Activated T-cell treated with anti-CD3 and anti-CD28 coated beads for 4 hours (primary cell): ENCODE results near the gene DACH1.

ENCODE experiments used
- DNase-seq: peaks from one replicate; pipeline ENCODE4 v3.0.0-alpha.2; 2020

The DACH1 gene

DNA sequence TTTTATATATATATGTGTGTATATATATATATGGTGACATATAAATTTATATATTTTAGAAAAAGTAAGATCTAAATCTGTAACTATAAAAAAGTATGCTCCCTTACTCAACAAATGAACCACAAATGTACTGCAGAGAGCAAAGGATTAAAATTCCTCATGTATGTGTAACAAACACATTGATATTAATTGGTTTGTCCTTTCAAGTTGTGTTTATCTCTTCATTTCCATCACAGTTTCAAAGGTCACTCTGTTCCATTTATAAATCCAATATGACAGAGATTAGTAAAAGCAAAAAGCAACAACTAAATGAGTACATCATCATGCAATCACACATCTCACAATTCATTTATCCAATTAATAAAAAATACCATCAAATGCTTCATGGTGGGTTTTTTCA lies 247.9 kb downstream of the DACH1 start:
- DNase-seq, result no peak

DNA sequence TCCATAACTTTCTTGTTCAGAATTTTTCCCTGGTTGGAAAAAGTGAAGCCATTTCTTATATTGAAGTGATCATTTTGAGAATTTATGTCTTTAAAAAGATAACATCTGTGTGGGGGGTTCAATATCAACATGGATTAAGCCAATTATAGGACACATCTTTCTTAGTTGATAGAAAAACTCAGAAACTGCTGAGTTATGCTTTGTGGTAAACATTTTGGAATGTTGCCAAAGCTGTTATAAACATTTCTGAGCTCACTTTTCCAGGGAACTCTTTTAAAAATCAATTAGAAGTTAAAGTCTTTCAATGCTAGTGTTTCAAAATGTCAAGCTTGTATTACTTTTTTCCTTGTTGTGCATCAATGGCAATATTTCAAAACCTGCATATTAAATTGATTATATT lies 248.8 kb downstream of the DACH1 start:
- DNase-seq, result no peak

- DNase-seq, result no peak
These were observed 249.7 kb downstream of the DACH1 start for GRCh38 chr13:71617265-71617664.

- DNase-seq, result no peak
These were observed 253.8 kb downstream of the DACH1 start for GRCh38 chr13:71613066-71613745.

GRCh38 chr13:71611292-71611691 lies 255.7 kb downstream of the DACH1 start:
- no peak for DNase-seq

DNA sequence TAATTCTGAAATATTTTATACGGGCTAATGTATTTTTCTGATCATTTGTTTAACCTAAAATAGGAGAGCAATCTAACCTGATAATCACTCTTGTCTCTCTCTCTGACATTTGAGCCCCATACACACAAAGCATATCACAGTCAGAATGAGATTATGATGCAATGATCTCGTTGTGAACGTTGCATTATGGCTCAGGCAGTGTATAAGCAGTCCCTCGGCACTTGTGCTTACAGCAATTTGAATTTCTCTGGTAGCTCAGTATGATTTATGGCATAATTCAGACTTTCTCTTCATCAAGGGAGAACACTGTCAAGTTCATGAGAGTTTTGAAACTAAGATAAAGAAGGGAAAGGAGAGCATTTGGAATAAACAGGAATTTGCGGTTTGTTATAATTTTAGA lies 256.1 kb downstream of the DACH1 start:
- DNase-seq, result no peak

GRCh38 chr13:71609271-71609670 lies 257.7 kb downstream of the DACH1 start:
- no peak for DNase-seq

DNA sequence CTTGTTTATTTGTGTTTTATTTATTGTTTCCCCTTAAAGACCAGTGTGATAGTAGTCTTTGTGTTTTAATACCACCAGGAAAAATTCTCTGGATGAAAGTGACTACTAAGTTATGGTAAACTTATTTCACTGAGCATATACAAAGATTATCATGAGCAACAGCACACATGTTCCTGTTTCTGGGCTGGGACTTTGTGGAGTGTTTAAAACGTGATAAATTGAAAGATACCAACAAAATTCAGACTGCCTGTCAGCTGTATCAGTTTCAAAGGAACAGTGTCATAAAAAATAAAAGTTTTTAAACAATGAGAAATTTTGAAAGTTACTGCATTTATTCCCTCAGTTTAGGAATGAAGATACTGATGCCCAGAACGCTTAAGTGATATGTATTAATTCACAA lies 259.4 kb downstream of the DACH1 start:
- no peak for DNase-seq

DNA sequence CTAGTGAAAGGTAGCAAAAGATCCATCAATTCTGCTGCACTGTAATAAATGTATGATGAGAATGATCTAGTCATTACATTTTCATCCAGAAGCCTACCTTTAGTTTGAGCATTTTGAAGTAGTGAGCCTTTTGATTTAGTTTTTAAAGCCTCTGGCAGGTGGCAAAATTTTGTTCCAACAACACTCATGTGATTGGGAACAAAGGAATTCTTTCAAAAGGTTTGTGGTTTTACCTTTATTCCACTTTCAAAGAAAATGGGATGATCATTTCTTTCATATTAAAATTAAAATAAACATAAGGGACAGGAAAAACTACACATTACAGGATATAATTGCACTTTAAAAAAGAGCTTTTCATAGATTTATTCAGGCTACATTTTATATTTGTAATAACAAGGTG lies 260.2 kb downstream of the DACH1 start:
- no peak for DNase-seq

- DNase-seq, result no peak
These were observed 261.3 kb downstream of the DACH1 start for GRCh38 chr13:71605744-71606143.

- no peak for DNase-seq
These were observed 263.7 kb downstream of the DACH1 start for GRCh38 chr13:71603255-71603654.

- DNase-seq, result no peak
These were observed 264.7 kb downstream of the DACH1 start for GRCh38 chr13:71602344-71602743.

DNA sequence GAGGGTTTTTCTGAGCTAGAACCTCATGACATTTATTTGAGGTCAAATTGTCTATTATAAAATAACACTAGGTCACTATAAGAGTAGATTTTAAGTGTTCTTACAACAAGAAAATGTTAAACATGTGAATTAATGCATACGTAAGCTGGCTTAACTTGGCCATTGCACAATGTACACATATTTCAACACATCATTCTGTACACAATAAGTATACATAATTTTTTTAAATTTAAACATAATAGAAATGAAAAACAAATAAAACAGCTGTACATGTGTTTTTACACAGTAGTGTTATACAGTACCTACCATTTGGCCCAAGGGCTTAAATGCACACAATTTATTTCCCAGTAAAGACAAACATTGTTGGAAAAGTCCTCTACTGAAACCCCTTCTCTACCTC lies 269.9 kb downstream of the DACH1 start:
- DNase-seq, result no peak

DNA sequence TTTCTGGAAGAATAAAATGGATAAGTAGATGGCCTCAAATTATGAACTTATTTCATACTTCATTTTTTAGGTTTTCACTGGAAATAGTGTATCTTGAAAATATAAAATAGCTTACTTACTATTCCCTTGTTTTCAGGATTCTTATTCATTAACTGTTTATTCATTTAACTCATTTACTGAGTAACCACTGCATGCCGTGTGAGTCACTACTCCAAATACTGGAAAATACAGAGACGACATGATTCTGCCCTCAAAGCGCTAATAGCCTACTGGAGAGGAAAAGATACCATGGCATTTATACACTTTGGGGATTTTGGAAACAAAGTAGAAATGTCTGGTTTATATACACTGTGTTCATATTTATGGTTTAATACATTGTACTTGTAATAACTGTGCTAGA lies 270.9 kb downstream of the DACH1 start:
- no peak for DNase-seq

DNA sequence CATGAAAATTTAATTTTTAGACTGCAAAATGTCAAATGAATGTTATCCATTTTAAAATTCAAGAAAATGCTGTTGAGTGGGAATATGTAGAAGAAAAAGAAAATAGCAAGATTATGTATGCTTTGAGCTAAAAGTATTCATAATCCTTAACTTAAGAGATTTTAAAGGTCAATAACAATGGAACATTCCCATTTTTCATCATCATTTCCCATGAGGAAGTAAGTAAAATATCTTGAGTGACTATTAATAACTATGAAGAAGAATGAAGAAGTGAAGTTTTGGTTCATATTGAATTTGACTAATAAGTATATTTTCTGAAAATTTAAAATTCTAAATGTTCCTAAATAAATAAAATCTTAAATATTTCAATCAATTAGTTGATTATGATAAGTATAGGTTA lies 273.4 kb downstream of the DACH1 start:
- no peak for DNase-seq

DNA sequence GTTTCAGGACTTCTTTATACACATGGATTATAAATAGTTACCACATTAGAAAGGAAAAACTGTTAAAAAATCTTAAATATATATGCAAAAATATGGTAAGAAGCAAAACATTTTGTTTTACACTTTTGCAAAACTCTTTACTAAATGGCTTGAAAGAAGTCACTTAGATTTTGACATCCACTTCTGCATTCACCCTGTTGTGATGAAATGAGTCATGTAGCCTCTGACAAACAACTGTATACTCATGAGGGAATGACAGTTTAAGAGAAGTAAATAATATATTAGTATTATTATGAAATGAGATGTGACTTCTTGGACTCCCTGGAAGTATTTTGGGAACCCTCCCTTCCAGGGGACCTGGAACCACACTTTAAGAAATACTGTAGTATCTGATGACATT lies 275.6 kb downstream of the DACH1 start:
- no peak for DNase-seq

DNA sequence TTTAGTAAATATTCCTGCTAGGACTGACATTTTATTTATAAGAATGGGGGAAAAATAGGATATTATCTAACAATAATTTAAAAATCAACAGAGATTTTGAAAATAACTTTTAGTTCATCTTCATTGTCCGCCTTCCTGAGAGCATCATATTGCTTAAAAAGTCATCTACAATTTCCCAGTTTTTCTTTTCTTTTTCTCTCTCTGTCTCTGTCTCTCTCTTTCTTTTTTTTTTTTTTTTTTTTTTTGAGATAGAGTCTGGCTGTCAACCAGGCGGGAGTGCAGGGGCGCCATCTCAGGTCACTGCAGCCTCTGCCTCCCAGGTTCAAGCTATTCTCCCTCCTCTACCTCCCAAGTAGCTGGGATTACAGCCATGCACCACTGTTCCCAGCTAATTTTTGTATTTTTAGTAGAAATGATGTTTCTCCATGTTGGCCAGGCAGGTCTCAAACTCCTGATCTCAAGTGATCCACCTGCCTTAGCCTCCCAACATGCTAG lies 276.3 kb downstream of the DACH1 start:
- no peak for DNase-seq

- no peak for DNase-seq
These were observed 278.0 kb downstream of the DACH1 start for GRCh38 chr13:71589032-71589431.

DNA sequence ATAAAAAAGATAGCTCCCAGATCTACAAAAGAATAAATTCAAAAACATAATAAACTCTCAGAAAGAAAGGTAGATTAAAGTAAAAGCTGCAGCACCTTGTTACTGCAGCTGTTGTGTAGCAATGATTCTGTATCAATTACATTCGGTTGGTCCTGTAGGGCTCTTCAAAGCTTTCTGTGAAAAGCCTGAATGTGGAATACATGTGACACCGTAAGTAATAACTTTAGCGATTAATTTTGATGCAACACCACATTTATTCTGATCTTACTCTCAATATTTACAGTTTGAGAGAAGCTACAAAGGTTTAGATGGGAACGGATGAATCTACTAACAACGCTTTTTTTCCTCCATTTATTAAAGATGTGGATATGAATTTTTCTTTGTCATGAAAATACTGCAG lies 279.2 kb downstream of the DACH1 start:
- DNase-seq, result no peak

GRCh38 chr13:71587193-71587592 lies 279.8 kb downstream of the DACH1 start:
- no peak for DNase-seq

- no peak for DNase-seq
These were observed 283.4 kb downstream of the DACH1 start for GRCh38 chr13:71583581-71583980.

GRCh38 chr13:71580614-71581013 lies 286.4 kb downstream of the DACH1 start:
- DNase-seq, result no peak

DNA sequence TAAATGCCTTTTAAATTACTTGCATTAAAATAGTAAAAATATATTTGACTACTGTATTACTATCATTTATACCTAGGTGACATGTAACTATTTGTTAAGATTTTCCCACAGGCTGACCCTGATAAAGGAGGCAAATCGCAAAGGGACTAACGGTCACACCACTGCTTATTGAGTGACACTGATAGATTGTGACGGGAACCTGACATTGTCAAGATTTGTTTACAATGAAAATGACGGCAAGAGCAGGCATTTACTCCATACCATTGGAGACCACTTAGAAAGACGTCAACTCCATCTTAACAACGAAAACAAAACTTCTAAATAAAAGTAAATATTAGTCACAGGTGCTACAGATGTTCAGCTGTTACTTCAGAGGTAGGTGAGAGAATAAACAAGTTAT lies 289.0 kb downstream of the DACH1 start:
- no peak for DNase-seq

DNA sequence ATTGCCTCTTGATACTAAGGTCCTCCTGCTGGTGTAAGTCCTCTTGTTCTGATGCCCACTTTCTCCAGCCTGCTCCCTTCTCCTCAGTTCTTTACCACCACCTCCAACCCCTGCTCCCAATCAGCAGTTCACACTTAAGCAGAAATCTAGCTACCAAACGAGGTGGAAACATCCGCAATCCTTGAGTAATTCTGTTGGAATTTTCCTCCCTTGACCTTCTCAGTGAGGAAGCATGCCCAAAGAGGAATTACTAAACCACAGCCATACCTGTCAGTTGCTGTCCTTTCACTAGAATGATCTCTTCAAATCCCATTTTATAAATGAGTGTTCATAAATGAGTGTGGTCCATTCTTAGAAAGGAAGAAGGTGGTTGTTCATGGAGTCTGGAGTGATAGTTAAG lies 289.9 kb downstream of the DACH1 start:
- no peak for DNase-seq

- DNase-seq, result no peak
These were observed 290.4 kb downstream of the DACH1 start for GRCh38 chr13:71576571-71576970.
